Natural killer cell (primary cell): Measurements from ENCODE around the gene MIPEP. TPM values are rescaled to one million over a fixed set of nuclear protein-coding genes. Genes with fewer than 3 reads are reported as not detected.

ENCODE experiments used
- ATAC-seq, 3 donors: fragments of 150-1000 bp in 2 of 3; fragments of 200-7000 bp in 1 of 3; cut with Tn5 transposase; 1 replicate in 1 of 3; 2 replicates in 2 of 3; pipeline ENCODE4 v1.10.0; 2021; ENCODE audit warnings: mild to moderate bottlenecking in 2 of 3, moderate library complexity in 2 of 3
- DNase-seq, 2 donors: peaks; one replicate each; pipeline versions ENCODE4 v3.0.0 to v3.0.0-alpha.2; 2013 to 2021; ENCODE audit warnings: mixed read lengths in 1 of 2
- H3K27ac ChIP-seq: one replicate; pipeline ENCODE4 v1.5.1; 2013; ENCODE audit warnings: mild to moderate bottlenecking, low read length
- H3K27me3 ChIP-seq: one replicate; pipeline ENCODE4 v1.6.1; 2013; ENCODE audit warnings: low read length; ENCODE audit not compliant: control insufficient read depth, insufficient read depth
- H3K36me3 ChIP-seq: one replicate; pipeline ENCODE4 v1.6.1; 2013; ENCODE audit warnings: low read length; ENCODE audit not compliant: control insufficient read depth, insufficient read depth
- H3K4me1 ChIP-seq: one replicate; pipeline ENCODE4 v1.6.1; 2013; ENCODE audit warnings: low read length; ENCODE audit not compliant: control insufficient read depth, insufficient read depth
- H3K4me3 ChIP-seq: one replicate; pipeline ENCODE4 v1.5.1; 2013; ENCODE audit warnings: low read length
- H3K9me3 ChIP-seq: one replicate; pipeline ENCODE4 v1.6.1; 2013; ENCODE audit warnings: low read length; ENCODE audit not compliant: control insufficient read depth, insufficient read depth
- H3K27ac Mint-ChIP-seq, 2 donors: one replicate each; pipeline ENCODE4 v1.8.0; 2022; ENCODE audit warnings: mild to moderate bottlenecking in 2 of 2, mixed read lengths in 2 of 2, moderate library complexity in 1 of 2
- H3K27me3 Mint-ChIP-seq, 2 donors: one replicate each; pipeline ENCODE4 v1.8.0; 2022; ENCODE audit warnings: low read depth in 2 of 2, mixed read lengths in 2 of 2
- H3K36me3 Mint-ChIP-seq: one replicate; pipeline ENCODE4 v1.8.0; 2022; ENCODE audit warnings: mixed read lengths
- H3K4me1 Mint-ChIP-seq, 2 donors: one replicate each; pipeline ENCODE4 v1.8.0; 2022; ENCODE audit warnings: mixed read lengths in 2 of 2
- H3K4me3 Mint-ChIP-seq: one replicate; pipeline ENCODE4 v1.8.0; 2022; ENCODE audit warnings: mild to moderate bottlenecking, moderate library complexity, mixed read lengths
- H3K9me3 Mint-ChIP-seq, 2 donors: one replicate each; pipeline ENCODE4 v1.8.0; 2022; ENCODE audit warnings: mixed read lengths in 2 of 2
- WGBS: methylation state at CpG from one replicate; pipeline ENCODE4 v1.1.7; 2013; ENCODE audit warnings: missing lambda C conversion rate; ENCODE audit not compliant: insufficient coverage; 5-methylcytosine and 5-hydroxymethylcytosine counted together
- intact Hi-C: fragments of 100-400 bp; cut with micrococcal nuclease; formaldehyde crosslinking; loops from one replicate; pipeline ENCODE4 v1.14.2; 2022
- total RNA-seq, 4 donors: library from RNA; stranded (reverse); fragments of 120-200 nt in 1 of 4; gene quantifications; one replicate each; pipeline versions ENCODE4 v1.2.3 to v1.2.4, GENCODE V29; 2013 to 2022
- TF ChIP-seq, protein P1 (sequence below): fragments of 200-600 bp; IDR thresholded peaks from one replicate; pipeline ENCODE4 v1.8.0; 2022; ENCODE audit warnings: antibody characterized with exemption

The MIPEP gene
- total RNA-seq, 3 donors from 2014 or later (not counting 1 experiment from before 2014, with no cell fraction given) = 9.7 to 10.1 (median 9.7) TPM

DNA sequence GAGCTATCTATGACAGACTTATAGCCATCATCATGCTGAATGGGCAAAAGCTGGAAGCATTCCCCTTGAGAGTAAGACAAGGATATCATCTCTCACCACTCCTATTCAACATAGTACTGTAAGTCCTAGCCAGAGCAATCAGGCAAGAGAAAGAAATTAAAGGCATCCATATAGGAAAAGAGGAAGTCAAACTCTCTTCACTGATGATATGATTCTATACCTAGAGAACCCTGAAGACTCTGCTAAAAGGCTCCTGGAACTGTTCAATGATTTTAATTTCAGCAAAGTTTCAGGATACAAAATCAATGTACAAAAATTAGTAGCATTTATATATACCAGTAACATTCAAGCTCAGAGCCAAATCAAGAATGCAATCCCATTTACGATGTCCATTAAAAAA, 29.8 kb upstream of the MIPEP start:
- DNase-seq (no peak), ATAC-seq (no peak)
- intact Hi-C loops = no loop called here

DNA sequence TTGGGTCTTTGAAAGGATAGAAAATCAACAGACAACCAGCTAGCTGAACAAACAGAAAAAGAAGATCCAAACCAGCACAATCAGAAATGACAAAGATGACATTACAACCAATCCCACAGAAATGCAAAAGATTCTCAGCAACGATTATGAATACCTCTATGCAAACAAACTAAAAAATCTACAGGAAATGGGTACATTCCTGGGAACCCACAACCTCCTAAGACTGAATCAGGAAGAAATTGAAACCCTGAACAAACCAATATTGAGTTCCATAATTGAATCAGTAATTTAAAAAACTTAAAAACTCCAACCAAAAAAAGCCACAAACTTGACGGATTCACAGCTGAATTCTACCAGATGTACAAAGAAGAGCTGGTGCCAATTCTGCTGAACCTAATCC, 29.0 kb upstream of the MIPEP start:
- H3K9me3 Mint-ChIP-seq = no peaks in the 10 kb centered on the region
- Histone ChIP-seq H3K27ac (no peak overlapping the region), H3K36me3 (no peaks in the 10 kb centered on the region), H3K27me3 (peaks cover 7% of the 10 kb centered on the region), H3K4me3 (no peak overlapping the region), H3K4me1 (no peaks in the 10 kb centered on the region), H3K9me3 (no peaks in the 10 kb centered on the region)
- intact Hi-C loops = no loop called here
- TF ChIP-seq, protein P1, sequence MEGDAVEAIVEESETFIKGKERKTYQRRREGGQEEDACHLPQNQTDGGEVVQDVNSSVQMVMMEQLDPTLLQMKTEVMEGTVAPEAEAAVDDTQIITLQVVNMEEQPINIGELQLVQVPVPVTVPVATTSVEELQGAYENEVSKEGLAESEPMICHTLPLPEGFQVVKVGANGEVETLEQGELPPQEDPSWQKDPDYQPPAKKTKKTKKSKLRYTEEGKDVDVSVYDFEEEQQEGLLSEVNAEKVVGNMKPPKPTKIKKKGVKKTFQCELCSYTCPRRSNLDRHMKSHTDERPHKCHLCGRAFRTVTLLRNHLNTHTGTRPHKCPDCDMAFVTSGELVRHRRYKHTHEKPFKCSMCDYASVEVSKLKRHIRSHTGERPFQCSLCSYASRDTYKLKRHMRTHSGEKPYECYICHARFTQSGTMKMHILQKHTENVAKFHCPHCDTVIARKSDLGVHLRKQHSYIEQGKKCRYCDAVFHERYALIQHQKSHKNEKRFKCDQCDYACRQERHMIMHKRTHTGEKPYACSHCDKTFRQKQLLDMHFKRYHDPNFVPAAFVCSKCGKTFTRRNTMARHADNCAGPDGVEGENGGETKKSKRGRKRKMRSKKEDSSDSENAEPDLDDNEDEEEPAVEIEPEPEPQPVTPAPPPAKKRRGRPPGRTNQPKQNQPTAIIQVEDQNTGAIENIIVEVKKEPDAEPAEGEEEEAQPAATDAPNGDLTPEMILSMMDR = no peak
- H3K4me1 Mint-ChIP-seq = no peaks in the 10 kb centered on the region
- H3K36me3 Mint-ChIP-seq = no peaks in the 10 kb centered on the region
- no peak for ATAC-seq
- H3K27ac Mint-ChIP-seq = no peak overlapping the region
- no peak for DNase-seq
- no peak overlapping the region for H3K4me3 Mint-ChIP-seq
- 77% methylated on average over 2 of the region's 2 CpGs for WGBS
- peaks cover 19 to 65% of the 10 kb centered on the region in 2 donors for H3K27me3 Mint-ChIP-seq

More for the DNA sequence above, 29.8 kb upstream of the MIPEP start:
- Mint-ChIP-seq H3K4me3 (no peak overlapping the region), H3K27me3 (peaks cover 19 to 65% of the 10 kb centered on the region in 2 donors), H3K9me3 (no peaks in the 10 kb centered on the region), H3K36me3 (no peaks in the 10 kb centered on the region), H3K27ac (no peak overlapping the region), H3K4me1 (no peaks in the 10 kb centered on the region)
- H3K36me3 ChIP-seq = no peaks in the 10 kb centered on the region
- H3K27ac ChIP-seq = no peak overlapping the region
- H3K4me3 ChIP-seq = no peak overlapping the region
- peaks cover 7% of the 10 kb centered on the region for H3K27me3 ChIP-seq
- no CpG with 5 or more reads among the region's 1 CpG for WGBS
- TF ChIP-seq, protein P1 = no peak
- H3K4me1 ChIP-seq = no peaks in the 10 kb centered on the region
- no peaks in the 10 kb centered on the region for H3K9me3 ChIP-seq

DNA sequence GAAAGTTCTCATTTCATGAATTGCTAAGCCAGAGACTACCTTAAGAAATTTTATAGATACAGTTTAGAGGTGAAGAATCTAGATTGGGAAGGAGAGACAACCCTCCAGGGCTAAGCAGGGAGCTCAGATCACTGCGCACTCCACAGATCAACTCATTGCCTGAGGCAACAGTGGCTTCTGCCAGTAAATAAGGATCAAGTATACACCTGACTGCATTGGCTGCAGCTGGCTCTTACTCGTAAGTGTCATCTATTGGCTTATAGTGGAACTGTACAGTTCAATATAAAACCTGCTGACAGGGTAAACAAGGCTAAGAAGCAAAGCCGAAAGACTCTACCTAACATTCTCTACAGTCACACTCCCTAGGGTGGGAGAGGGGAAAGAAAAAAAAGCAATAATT, 26.1 kb upstream of the MIPEP start:
- TF ChIP-seq, protein P1 = no peak
- no peaks in the 10 kb centered on the region for H3K36me3 Mint-ChIP-seq
- Histone ChIP-seq H3K4me3 (no peak overlapping the region), H3K27ac (no peak overlapping the region), H3K9me3 (no peaks in the 10 kb centered on the region), H3K36me3 (no peaks in the 10 kb centered on the region), H3K4me1 (no peaks in the 10 kb centered on the region), H3K27me3 (peaks cover 7% of the 10 kb centered on the region)
- H3K4me3 Mint-ChIP-seq = no peak overlapping the region
- H3K27ac Mint-ChIP-seq = no peak overlapping the region
- WGBS = 89% methylated on average over 2 of the region's 3 CpGs
- peaks cover 21 to 58% of the 10 kb centered on the region in 2 donors for H3K27me3 Mint-ChIP-seq
- H3K9me3 Mint-ChIP-seq = no peaks in the 10 kb centered on the region
- intact Hi-C loops = no loop called here
- ATAC-seq (no peak), DNase-seq (no peak)
- no peaks in the 10 kb centered on the region for H3K4me1 Mint-ChIP-seq

DNA sequence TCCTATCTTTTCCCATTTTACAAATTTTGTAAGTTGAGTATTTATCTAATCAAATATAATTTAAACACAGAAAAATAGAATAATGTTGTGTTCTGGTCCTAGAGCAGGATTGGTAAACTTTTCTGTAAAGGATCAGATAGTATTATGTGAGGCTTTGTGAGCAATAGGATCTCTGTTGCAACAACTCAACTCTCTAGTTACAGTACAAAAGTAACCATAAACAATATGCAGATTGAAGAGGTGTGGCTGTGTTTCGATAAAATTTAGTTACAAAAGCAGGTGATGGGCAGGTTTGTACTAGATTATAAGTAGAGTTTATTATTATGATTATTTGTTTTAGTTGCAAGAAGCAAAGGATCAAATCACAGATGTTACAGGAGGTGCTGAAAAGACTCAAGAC, 23.3 kb upstream of the MIPEP start:
- TF ChIP-seq, protein P1 = no peak
- Histone ChIP-seq H3K27me3 (peaks cover 5% of the 10 kb centered on the region), H3K4me1 (no peaks in the 10 kb centered on the region), H3K36me3 (no peaks in the 10 kb centered on the region), H3K4me3 (no peak overlapping the region), H3K27ac (no peak overlapping the region), H3K9me3 (no peaks in the 10 kb centered on the region)
- DNase-seq = no peak
- intact Hi-C loops = no loop called here
- Mint-ChIP-seq H3K27ac (no peak overlapping the region), H3K36me3 (no peaks in the 10 kb centered on the region), H3K4me1 (no peaks in the 10 kb centered on the region), H3K4me3 (no peak overlapping the region), H3K9me3 (no peaks in the 10 kb centered on the region), H3K27me3 (peaks cover 18 to 35% of the 10 kb centered on the region in 2 donors)
- no peak for ATAC-seq
- WGBS = 86% methylated on average over 1 of the region's 1 CpG
